Neural crest cell (in vitro differentiated cells): ENCODE data around the gene ARL6IP1. TPM values are rescaled to one million over a fixed set of nuclear protein-coding genes. Genes with fewer than 3 reads are reported as not detected.

Source experiments
- DNase-seq: peaks from one replicate; pipeline ENCODE4 v3.0.0; 2021; ENCODE audit warnings: low read depth, mixed read lengths, low spot score
- H3K27ac Mint-ChIP-seq: one replicate; pipeline ENCODE4 v1.8.0; 2021; ENCODE audit warnings: mild to moderate bottlenecking, mixed read lengths; ENCODE audit not compliant: unreplicated experiment
- H3K27me3 Mint-ChIP-seq: 2 replicates; pipeline ENCODE4 v1.8.0; 2021; ENCODE audit warnings: low read depth, mild to moderate bottlenecking, mixed read lengths
- H3K36me3 Mint-ChIP-seq: 2 replicates; pipeline ENCODE4 v1.8.0; 2021; ENCODE audit warnings: low read depth, mild to moderate bottlenecking, mixed read lengths
- H3K4me1 Mint-ChIP-seq: 2 replicates; pipeline ENCODE4 v1.8.0; 2021; ENCODE audit warnings: mixed read lengths
- H3K4me3 Mint-ChIP-seq: one replicate; pipeline ENCODE4 v1.8.0; 2021; ENCODE audit warnings: mild to moderate bottlenecking, mixed read lengths
- H3K9me3 Mint-ChIP-seq: 2 replicates; pipeline ENCODE4 v1.8.0; 2021; ENCODE audit warnings: mixed read lengths
- CTCF ChIP-seq: fragments of 200-600 bp; sonication (generic); conservative IDR thresholded peaks from 2 replicates; pipeline ENCODE4 v1.5.0; 2021; ENCODE audit warnings: antibody characterized with exemption, mild to moderate bottlenecking
- total RNA-seq: library from RNA; stranded (reverse); gene quantifications from 2 replicates; pipeline ENCODE4 v1.2.1, GENCODE V29; 2021

Gene ARL6IP1
- total RNA-seq, 1 donor from 2014 or later, result 211 TPM

- H3K36me3 Mint-ChIP-seq, result peaks cover 40% of the 10 kb centered on the region
- no peak overlapping the region for H3K27ac Mint-ChIP-seq
These were observed 35.4 kb upstream of the ARL6IP1 start for GRCh38 chr16:18836702-18837101.

GRCh38 chr16:18834864-18835263 lies 33.5 kb upstream of the ARL6IP1 start:
- no peak for TF ChIP-seq CTCF
- H3K9me3 Mint-ChIP-seq, result no peaks in the 10 kb centered on the region
- no peak overlapping the region for H3K27ac Mint-ChIP-seq
- no peak overlapping the region for H3K4me3 Mint-ChIP-seq
- H3K27me3 Mint-ChIP-seq, result no peaks in the 10 kb centered on the region
- peaks cover 38% of the 10 kb centered on the region for H3K36me3 Mint-ChIP-seq
- DNase-seq, result no peak
- no peaks in the 10 kb centered on the region for H3K4me1 Mint-ChIP-seq

More at GRCh38 chr16:18836702-18837101, 35.4 kb upstream of the ARL6IP1 start:
- no peak for DNase-seq
- Mint-ChIP-seq H3K4me3 (no peak overlapping the region), H3K27me3 (no peaks in the 10 kb centered on the region), H3K9me3 (no peaks in the 10 kb centered on the region), H3K4me1 (no peaks in the 10 kb centered on the region)
- no peak for TF ChIP-seq CTCF

- H3K9me3 Mint-ChIP-seq, result no peaks in the 10 kb centered on the region
- H3K27me3 Mint-ChIP-seq, result no peaks in the 10 kb centered on the region
- no peak overlapping the region for H3K4me3 Mint-ChIP-seq
- H3K27ac Mint-ChIP-seq, result no peak overlapping the region
- no peaks in the 10 kb centered on the region for H3K4me1 Mint-ChIP-seq
- DNase-seq, result no peak
- no peak for TF ChIP-seq CTCF
- peaks cover 38% of the 10 kb centered on the region for H3K36me3 Mint-ChIP-seq
These were observed 32.6 kb upstream of the ARL6IP1 start for GRCh38 chr16:18833707-18834505.

- no peak for DNase-seq
- Mint-ChIP-seq H3K4me3 (no peak overlapping the region), H3K27me3 (no peaks in the 10 kb centered on the region), H3K9me3 (no peaks in the 10 kb centered on the region), H3K27ac (no peak overlapping the region), H3K4me1 (no peaks in the 10 kb centered on the region), H3K36me3 (peaks cover 38% of the 10 kb centered on the region)
- no peak for TF ChIP-seq CTCF
These were observed 31.3 kb upstream of the ARL6IP1 start for GRCh38 chr16:18832613-18833012.

- Mint-ChIP-seq H3K27ac (no peak overlapping the region), H3K4me1 (no peaks in the 10 kb centered on the region), H3K9me3 (no peaks in the 10 kb centered on the region), H3K27me3 (no peaks in the 10 kb centered on the region), H3K4me3 (no peak overlapping the region), H3K36me3 (peaks cover 35% of the 10 kb centered on the region)
- no peak for TF ChIP-seq CTCF
- no peak for DNase-seq
These were observed 30.7 kb upstream of the ARL6IP1 start for GRCh38 chr16:18832006-18832405.
